PFSK-1 (cell line): Measurements from ENCODE around the gene S100B.

ENCODE experiments used
- FOXP2 ChIP-seq: optimal IDR thresholded peaks from 2 replicates; pipeline ENCODE3; 2011; ENCODE audit warnings: borderline replicate concordance, control low read depth, inconsistent platforms; ENCODE audit not compliant: insufficient read depth; ENCODE audit errors: extremely low read length, extremely low read depth
- POLR2AphosphoS5 ChIP-seq: IDR thresholded peaks from 2 replicates; pipeline ENCODE4 v1.6.1; 2012; ENCODE audit warnings: low read depth, mild to moderate bottlenecking, control low read depth, low read length, moderate library complexity
- SIN3A ChIP-seq: IDR thresholded peaks from 2 replicates; pipeline ENCODE4 v1.6.1; 2012; ENCODE audit warnings: mild to moderate bottlenecking, low read length, moderate library complexity, borderline replicate concordance; ENCODE audit not compliant: insufficient read depth
- TAF1 ChIP-seq: IDR thresholded peaks from 2 replicates; pipeline ENCODE4 v1.6.1; 2012; ENCODE audit warnings: low read length, control low read depth, borderline replicate concordance; ENCODE audit not compliant: insufficient read depth
- TF ChIP-seq, protein P1 (sequence below), 2 experiments: IDR thresholded peaks; 2 replicates each; pipeline versions ENCODE4 v1.6.1 to v1.8.0; 2011 to 2012; ENCODE audit warnings: low read depth in 2 of 2, low read length in 2 of 2, control low read depth in 1 of 2, inconsistent platforms in 1 of 2, mild to moderate bottlenecking in 1 of 2, moderate library complexity in 1 of 2; ENCODE audit not compliant: insufficient read depth in 1 of 2

The S100B gene

GRCh38 chr21:46569081-46569480 is 35.8 kb downstream of the S100B start:
- TF ChIP-seq FOXP2: no peak

DNA sequence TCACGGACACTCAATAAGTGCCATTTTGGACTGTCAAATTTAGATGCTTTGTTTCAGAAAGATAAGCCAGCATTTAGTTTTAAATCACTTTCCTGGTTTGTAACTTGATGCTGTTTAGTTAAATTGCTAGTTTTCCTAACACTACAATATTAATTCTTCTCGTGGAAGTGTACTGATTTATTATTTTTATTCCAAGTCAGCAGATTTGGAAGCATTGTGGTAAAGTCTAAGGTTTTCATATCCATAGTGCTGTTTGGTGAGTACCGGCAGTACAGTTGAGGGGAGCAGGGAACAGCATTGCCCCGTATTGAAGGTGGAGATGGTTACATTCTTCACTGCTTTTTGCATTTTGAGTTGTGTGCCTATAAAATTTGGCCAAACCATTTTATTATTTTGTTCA is 36.3 kb downstream of the S100B start:
- TF ChIP-seq POLR2AphosphoS5 (no peak), SIN3A (no peak), TAF1 (no peak), FOXP2 (no peak)
- TF ChIP-seq, protein P1, sequence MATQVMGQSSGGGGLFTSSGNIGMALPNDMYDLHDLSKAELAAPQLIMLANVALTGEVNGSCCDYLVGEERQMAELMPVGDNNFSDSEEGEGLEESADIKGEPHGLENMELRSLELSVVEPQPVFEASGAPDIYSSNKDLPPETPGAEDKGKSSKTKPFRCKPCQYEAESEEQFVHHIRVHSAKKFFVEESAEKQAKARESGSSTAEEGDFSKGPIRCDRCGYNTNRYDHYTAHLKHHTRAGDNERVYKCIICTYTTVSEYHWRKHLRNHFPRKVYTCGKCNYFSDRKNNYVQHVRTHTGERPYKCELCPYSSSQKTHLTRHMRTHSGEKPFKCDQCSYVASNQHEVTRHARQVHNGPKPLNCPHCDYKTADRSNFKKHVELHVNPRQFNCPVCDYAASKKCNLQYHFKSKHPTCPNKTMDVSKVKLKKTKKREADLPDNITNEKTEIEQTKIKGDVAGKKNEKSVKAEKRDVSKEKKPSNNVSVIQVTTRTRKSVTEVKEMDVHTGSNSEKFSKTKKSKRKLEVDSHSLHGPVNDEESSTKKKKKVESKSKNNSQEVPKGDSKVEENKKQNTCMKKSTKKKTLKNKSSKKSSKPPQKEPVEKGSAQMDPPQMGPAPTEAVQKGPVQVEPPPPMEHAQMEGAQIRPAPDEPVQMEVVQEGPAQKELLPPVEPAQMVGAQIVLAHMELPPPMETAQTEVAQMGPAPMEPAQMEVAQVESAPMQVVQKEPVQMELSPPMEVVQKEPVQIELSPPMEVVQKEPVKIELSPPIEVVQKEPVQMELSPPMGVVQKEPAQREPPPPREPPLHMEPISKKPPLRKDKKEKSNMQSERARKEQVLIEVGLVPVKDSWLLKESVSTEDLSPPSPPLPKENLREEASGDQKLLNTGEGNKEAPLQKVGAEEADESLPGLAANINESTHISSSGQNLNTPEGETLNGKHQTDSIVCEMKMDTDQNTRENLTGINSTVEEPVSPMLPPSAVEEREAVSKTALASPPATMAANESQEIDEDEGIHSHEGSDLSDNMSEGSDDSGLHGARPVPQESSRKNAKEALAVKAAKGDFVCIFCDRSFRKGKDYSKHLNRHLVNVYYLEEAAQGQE (IDR thresholded peaks at IDR 0.05; ENCODE audit: insufficient read depth in 1 of 2, low read depth in 2 of 2, low read length in 2 of 2): no peak

- no peak for TF ChIP-seq POLR2AphosphoS5
- TF ChIP-seq SIN3A: no peak
- TF ChIP-seq, protein P1 (IDR thresholded peaks at IDR 0.05; ENCODE audit: insufficient read depth in 1 of 2, low read depth in 2 of 2, low read length in 2 of 2): no peak
- no peak for TF ChIP-seq FOXP2
- TF ChIP-seq TAF1: no peak
These were observed 37.5 kb downstream of the S100B start for GRCh38 chr21:46567348-46567747.

GRCh38 chr21:46564391-46564790 is 40.5 kb downstream of the S100B start:
- no peak for TF ChIP-seq TAF1
- TF ChIP-seq POLR2AphosphoS5: no peak
- TF ChIP-seq, protein P1 (IDR thresholded peaks at IDR 0.05; ENCODE audit: insufficient read depth in 1 of 2, low read depth in 2 of 2, low read length in 2 of 2): no peak
- no peak for TF ChIP-seq FOXP2
- no peak for TF ChIP-seq SIN3A

DNA sequence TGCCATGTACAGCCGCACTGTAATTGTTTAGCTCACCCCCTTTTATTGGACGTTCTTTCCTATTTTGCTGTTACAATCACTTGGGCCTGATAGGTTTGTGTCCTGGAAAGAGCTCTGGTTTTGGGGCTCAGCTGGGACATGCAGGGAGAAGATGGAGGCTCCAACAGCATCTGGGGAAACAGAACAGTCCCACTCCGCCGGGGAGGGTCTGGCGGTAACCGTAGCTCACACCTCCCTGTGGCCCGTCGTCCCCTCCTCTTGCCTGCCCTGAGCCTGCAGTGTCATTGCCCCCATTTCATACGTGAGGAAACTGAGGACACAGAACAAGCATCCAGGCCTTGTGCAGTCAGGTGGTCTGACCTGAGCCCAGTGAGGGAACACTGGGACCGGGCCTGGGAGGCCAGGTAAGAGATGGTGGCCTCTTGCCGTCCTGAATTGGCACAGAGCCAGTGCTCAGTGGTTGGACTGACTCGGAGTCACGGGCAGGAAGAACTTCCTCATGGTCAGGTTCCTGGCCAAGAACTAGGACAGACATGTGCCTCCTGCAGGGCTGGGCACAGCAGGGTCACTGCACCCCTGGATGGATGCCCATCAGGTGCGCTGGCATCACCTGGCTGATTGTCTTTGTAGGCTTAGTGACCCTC is 41.8 kb downstream of the S100B start:
- TF ChIP-seq TAF1 (no peak), SIN3A (no peak), POLR2AphosphoS5 (no peak), FOXP2 (no peak)
- TF ChIP-seq, protein P1 (IDR thresholded peaks at IDR 0.05; ENCODE audit: insufficient read depth in 1 of 2, low read depth in 2 of 2, low read length in 2 of 2): no peak
